Measurements from ENCODE around the gene ADGRF4. TPM values are rescaled to one million over a fixed set of nuclear protein-coding genes. Genes with fewer than 3 reads are reported as not detected.

The ADGRF4 gene
- polyA plus RNA-seq, 1 donor (not counting 4 experiments of a cell fraction or from before 2014, with no cell fraction given): 30.2 TPM

- no peaks in the 10 kb centered on the region for H3K79me2 ChIP-seq (ENCODE audit: control insufficient read depth, insufficient read depth, low read length)
- DNase-seq (ENCODE audit: low read depth, low spot score) (no peak), FAIRE-seq (no peak)
- no peaks in the 10 kb centered on the region for H3K36me3 ChIP-seq (ENCODE audit: control insufficient read depth in 2 of 2, extremely low read depth in 1 of 2, insufficient read depth in 2 of 2, low read length in 2 of 2)
- no peak overlapping the region for H3K27ac ChIP-seq (ENCODE audit: control insufficient read depth, insufficient read depth, low read length)
- no peak overlapping the region for H3K9ac ChIP-seq (ENCODE audit: control insufficient read depth, extremely low read depth, insufficient read depth, low read length)
- no peaks in the 10 kb centered on the region for H3K4me1 ChIP-seq (ENCODE audit: control insufficient read depth, extremely low read depth, insufficient read depth, low read length)
- dilution Hi-C loops (cut with MboI; ENCODE audit: extremely low pct_ligation_motif_present, low sequenced_read_pairs): no loop called here
- H3K9me1 ChIP-seq (ENCODE audit: control insufficient read depth, extremely low read depth, insufficient read depth, low read length): no peaks in the 10 kb centered on the region
- H4K20me1 ChIP-seq (ENCODE audit: control insufficient read depth, extremely low read depth, insufficient read depth, low read length): no peaks in the 10 kb centered on the region
- no peaks in the 10 kb centered on the region for H3K9me3 ChIP-seq (ENCODE audit: control insufficient read depth, low read depth, low read length)
- no peak overlapping the region for H3K4me3 ChIP-seq (ENCODE audit: control insufficient read depth in 2 of 3, extremely low read depth in 1 of 3, insufficient read depth in 2 of 3, low read depth in 1 of 3, low read length in 3 of 3)
- H3K27me3 ChIP-seq (ENCODE audit: control insufficient read depth, extremely low read depth, insufficient read depth, low read length): no peaks in the 10 kb centered on the region
- no peak for TF ChIP-seq EZH2 (IDR thresholded peaks at IDR 0.05; ENCODE audit: low read length)
- TF ChIP-seq, protein P1, sequence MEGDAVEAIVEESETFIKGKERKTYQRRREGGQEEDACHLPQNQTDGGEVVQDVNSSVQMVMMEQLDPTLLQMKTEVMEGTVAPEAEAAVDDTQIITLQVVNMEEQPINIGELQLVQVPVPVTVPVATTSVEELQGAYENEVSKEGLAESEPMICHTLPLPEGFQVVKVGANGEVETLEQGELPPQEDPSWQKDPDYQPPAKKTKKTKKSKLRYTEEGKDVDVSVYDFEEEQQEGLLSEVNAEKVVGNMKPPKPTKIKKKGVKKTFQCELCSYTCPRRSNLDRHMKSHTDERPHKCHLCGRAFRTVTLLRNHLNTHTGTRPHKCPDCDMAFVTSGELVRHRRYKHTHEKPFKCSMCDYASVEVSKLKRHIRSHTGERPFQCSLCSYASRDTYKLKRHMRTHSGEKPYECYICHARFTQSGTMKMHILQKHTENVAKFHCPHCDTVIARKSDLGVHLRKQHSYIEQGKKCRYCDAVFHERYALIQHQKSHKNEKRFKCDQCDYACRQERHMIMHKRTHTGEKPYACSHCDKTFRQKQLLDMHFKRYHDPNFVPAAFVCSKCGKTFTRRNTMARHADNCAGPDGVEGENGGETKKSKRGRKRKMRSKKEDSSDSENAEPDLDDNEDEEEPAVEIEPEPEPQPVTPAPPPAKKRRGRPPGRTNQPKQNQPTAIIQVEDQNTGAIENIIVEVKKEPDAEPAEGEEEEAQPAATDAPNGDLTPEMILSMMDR (optimal IDR thresholded peaks at IDR 0.05 in 1 of 3, IDR thresholded peaks at IDR 0.05 in 1 of 3, conservative IDR thresholded peaks at IDR 0.05 in 1 of 3; ENCODE audit: extremely low read depth in 1 of 3, insufficient read depth in 2 of 3, low read length in 3 of 3): no peak
- H2AFZ ChIP-seq (ENCODE audit: control insufficient read depth, low read length): no peak overlapping the region
- H3K4me2 ChIP-seq (ENCODE audit: control insufficient read depth, extremely low read depth, insufficient read depth, low read depth, low read length): no peak overlapping the region
Measured at GRCh38 chr6:47680724-47681123, 17.7 kb upstream of the ADGRF4 start.

GRCh38 chr6:47681201-47681990 is 17.0 kb upstream of the ADGRF4 start:
- Histone ChIP-seq H3K27ac (ENCODE audit: control insufficient read depth, insufficient read depth, low read length) (no peak overlapping the region), H3K4me1 (ENCODE audit: control insufficient read depth, extremely low read depth, insufficient read depth, low read length) (no peaks in the 10 kb centered on the region), H3K9me1 (ENCODE audit: control insufficient read depth, extremely low read depth, insufficient read depth, low read length) (no peaks in the 10 kb centered on the region), H4K20me1 (ENCODE audit: control insufficient read depth, extremely low read depth, insufficient read depth, low read length) (no peaks in the 10 kb centered on the region), H3K79me2 (ENCODE audit: control insufficient read depth, insufficient read depth, low read length) (no peaks in the 10 kb centered on the region), H3K9me3 (ENCODE audit: control insufficient read depth, low read depth, low read length) (no peaks in the 10 kb centered on the region), H3K36me3 (ENCODE audit: control insufficient read depth in 2 of 2, extremely low read depth in 1 of 2, insufficient read depth in 2 of 2, low read length in 2 of 2) (no peaks in the 10 kb centered on the region), H2AFZ (ENCODE audit: control insufficient read depth, low read length) (no peak overlapping the region), H3K4me3 (ENCODE audit: control insufficient read depth in 2 of 3, extremely low read depth in 1 of 3, insufficient read depth in 2 of 3, low read depth in 1 of 3, low read length in 3 of 3) (no peak overlapping the region), H3K9ac (ENCODE audit: control insufficient read depth, extremely low read depth, insufficient read depth, low read length) (no peak overlapping the region), H3K4me2 (ENCODE audit: control insufficient read depth, extremely low read depth, insufficient read depth, low read depth, low read length) (no peak overlapping the region), H3K27me3 (ENCODE audit: control insufficient read depth, extremely low read depth, insufficient read depth, low read length) (no peaks in the 10 kb centered on the region)
- dilution Hi-C loops (cut with MboI; ENCODE audit: extremely low pct_ligation_motif_present, low sequenced_read_pairs): no loop called here
- DNase-seq (ENCODE audit: low read depth, low spot score) (no peak), FAIRE-seq (no peak)
- TF ChIP-seq EZH2 (IDR thresholded peaks at IDR 0.05; ENCODE audit: low read length): no peak
- TF ChIP-seq, protein P1 (optimal IDR thresholded peaks at IDR 0.05 in 1 of 3, IDR thresholded peaks at IDR 0.05 in 1 of 3, conservative IDR thresholded peaks at IDR 0.05 in 1 of 3; ENCODE audit: extremely low read depth in 1 of 3, insufficient read depth in 2 of 3, low read length in 3 of 3): no peak
